IMR-90 (cell line): ENCODE results near the gene HKDC1. TPM values are rescaled to one million over a fixed set of nuclear protein-coding genes. Genes with fewer than 3 reads are reported as not detected.

Source experiments
- ATAC-seq: fragments of 200-7000 bp; cut with Tn5 transposase; 2 replicates; pipeline ENCODE4 v1.9.1; 2020; ENCODE audit warnings: low read depth, mild to moderate bottlenecking, moderate library complexity
- BruUV-seq: library from RNA; stranded (reverse); fragments of 400-500 nt; replicated peaks from 2 replicates; lab custom pipeline; 2021; lab: Mats Ljungman, UMichigan
- CTCF ChIA-PET: fragments of 300-600 bp; formaldehyde crosslinking; extraction: SDS; loops from one replicate; lab custom pipeline; 2021; ENCODE audit warnings: antibody characterized with exemption; lab: Yijun Ruan, JAX
- POLR2A ChIA-PET: fragments of 300-600 bp; sonication (Branson Sonifier 250); formaldehyde crosslinking; loops from one replicate; lab custom pipeline; 2022; ENCODE audit warnings: antibody characterized with exemption; ENCODE audit not compliant: unreplicated experiment; lab: Charles Lee
- DNase-seq: peaks from one replicate; pipeline ENCODE4 v3.0.0; 2013
- H2AFZ ChIP-seq: replicated peaks from 2 replicates; pipeline ENCODE3; 2013; ENCODE audit warnings: low read length, mild to moderate bottlenecking; ENCODE audit not compliant: poor library complexity
- H2AK5ac ChIP-seq: 2 replicates; pipeline ENCODE4 v1.6.1; 2013; ENCODE audit warnings: low read depth, low read length, inconsistent platforms
- H2AK9ac ChIP-seq: replicated peaks from 2 replicates; pipeline ENCODE3; 2013; ENCODE audit warnings: mild to moderate bottlenecking, low read depth, low read length, moderate library complexity; ENCODE audit not compliant: poor library complexity
- H2BK120ac ChIP-seq: 2 replicates; pipeline ENCODE4 v1.6.1; 2013; ENCODE audit warnings: low read depth, low read length, inconsistent platforms
- H2BK15ac ChIP-seq: 3 replicates; pipeline ENCODE4 v1.6.1; 2013; ENCODE audit warnings: low read depth, low read length, inconsistent platforms
- H2BK20ac ChIP-seq: 2 replicates; pipeline ENCODE4 v1.6.1; 2013; ENCODE audit warnings: low read depth, mild to moderate bottlenecking, inconsistent platforms, low read length, moderate library complexity
- H2BK5ac ChIP-seq: 2 replicates; pipeline ENCODE4 v1.6.1; 2013; ENCODE audit warnings: mild to moderate bottlenecking, low read depth, low read length, inconsistent platforms; ENCODE audit not compliant: poor library complexity, severe bottlenecking
- H3K14ac ChIP-seq: replicated peaks from 2 replicates; pipeline ENCODE4 v1.6.1; 2013; ENCODE audit warnings: low read depth, low read length, inconsistent platforms
- H3K18ac ChIP-seq: 2 replicates; pipeline ENCODE4 v1.6.1; 2013; ENCODE audit warnings: low read depth, low read length, control low read depth
- H3K23ac ChIP-seq: 2 replicates; pipeline ENCODE4 v1.6.1; 2013; ENCODE audit warnings: low read depth, low read length, inconsistent platforms
- H3K27ac ChIP-seq: 2 replicates; pipeline ENCODE4 v1.5.1; 2013; ENCODE audit warnings: mild to moderate bottlenecking, control low read depth, low read length; ENCODE audit not compliant: insufficient read depth
- H3K27me3 ChIP-seq: 2 replicates; pipeline ENCODE4 v1.6.1; 2013; ENCODE audit warnings: low read length; ENCODE audit not compliant: control insufficient read depth, insufficient read depth
- H3K36me3 ChIP-seq: 2 replicates; pipeline ENCODE4 v1.6.1; 2013; ENCODE audit warnings: low read length, mixed read lengths; ENCODE audit not compliant: control insufficient read depth, insufficient read depth
- H3K4ac ChIP-seq: 2 replicates; pipeline ENCODE4 v1.6.1; 2013; ENCODE audit warnings: low read depth, low read length, inconsistent platforms
- H3K4me1 ChIP-seq: 2 replicates; pipeline ENCODE4 v1.6.1; 2013; ENCODE audit warnings: low read length, mixed read lengths; ENCODE audit not compliant: control insufficient read depth, insufficient read depth
- H3K4me2 ChIP-seq: 2 replicates; pipeline ENCODE4 v1.6.1; 2013; ENCODE audit warnings: low read depth, mild to moderate bottlenecking, control low read depth, low read length, moderate library complexity
- H3K4me3 ChIP-seq: 2 replicates; pipeline ENCODE4 v1.5.1; 2013; ENCODE audit warnings: low read depth, mild to moderate bottlenecking, control low read depth, low read length, moderate library complexity; ENCODE audit not compliant: insufficient read depth
- H3K56ac ChIP-seq: 2 replicates; pipeline ENCODE4 v1.6.1; 2013; ENCODE audit warnings: low read length, inconsistent platforms; ENCODE audit not compliant: insufficient read depth; ENCODE audit errors: extremely low read depth
- H3K79me1 ChIP-seq, 2 experiments: 2 replicates each; pipeline ENCODE4 v1.6.1; 2013; ENCODE audit warnings: low read length in 2 of 2, inconsistent platforms in 1 of 2, low read depth in 1 of 2
- H3K9ac ChIP-seq: 2 replicates; pipeline ENCODE4 v1.6.1; 2013; ENCODE audit warnings: low read depth, low read length, control low read depth
- H3K9me1 ChIP-seq: 2 replicates; pipeline ENCODE4 v1.6.1; 2013; ENCODE audit warnings: low read length, inconsistent platforms; ENCODE audit not compliant: insufficient read depth
- H3K9me3 ChIP-seq: 2 replicates; pipeline ENCODE4 v1.6.1; 2013; ENCODE audit warnings: low read length; ENCODE audit not compliant: control insufficient read depth, insufficient read depth
- H4K20me1 ChIP-seq: 2 replicates; pipeline ENCODE4 v1.6.1; 2013; ENCODE audit warnings: low read length, inconsistent platforms; ENCODE audit not compliant: insufficient read depth
- H4K5ac ChIP-seq: 2 replicates; pipeline ENCODE4 v1.6.1; 2013; ENCODE audit warnings: mild to moderate bottlenecking, low read depth, low read length, control low read depth
- H4K8ac ChIP-seq, 2 experiments: 2 replicates each; pipeline ENCODE4 v1.6.1; 2013; ENCODE audit warnings: low read depth in 2 of 2, low read length in 2 of 2, control low read depth in 1 of 2, inconsistent platforms in 1 of 2
- H4K91ac ChIP-seq: 2 replicates; pipeline ENCODE4 v1.6.1; 2013; ENCODE audit warnings: low read depth, low read length, inconsistent platforms; ENCODE audit not compliant: insufficient read depth
- MAFK ChIP-seq: IDR thresholded peaks from 2 replicates; pipeline ENCODE4 v1.6.1; 2012; ENCODE audit warnings: low read depth, low read length, improper control_type of control experiment
- POLR2A ChIP-seq: IDR thresholded peaks from 2 replicates; pipeline ENCODE4 v1.6.1; 2012; ENCODE audit warnings: mild to moderate bottlenecking, low read depth, low read length
- RFX5 ChIP-seq: IDR thresholded peaks from 2 replicates; pipeline ENCODE4 v1.8.0; 2012; ENCODE audit warnings: low read depth, mild to moderate bottlenecking, low read length, moderate library complexity
- WGBS, 2 experiments: methylation state at CpG; one replicate each; pipeline versions ENCODE4 v1.1.5 to v1.1.7; 2013; ENCODE audit warnings: missing lambda C conversion rate in 2 of 2; ENCODE audit not compliant: insufficient read length in 1 of 2; ENCODE audit errors: extremely low coverage in 2 of 2; 5-methylcytosine and 5-hydroxymethylcytosine counted together
- dilution Hi-C: fragments of 300-500 bp; cut with HindIII; formaldehyde crosslinking; loops from one replicate; pipeline ENCODE4 v1.14.3; 2018; ENCODE audit warnings: low sequenced_read_pairs; ENCODE audit not compliant: unreplicated experiment
- in situ Hi-C: fragments of 300-500 bp; cut with MboI; formaldehyde crosslinking; loops from 3 replicates; pipeline ENCODE4 v1.14.3; 2019; ENCODE audit warnings: low sequenced_read_pairs, inconsistent platforms, mixed read lengths
- intact Hi-C: fragments of 100-400 bp; cut with micrococcal nuclease; formaldehyde crosslinking; loops from 2 replicates; pipeline ENCODE4 v1.10.0; 2022
- polyA plus RNA-seq, 3 experiments: library from polyadenylated mRNA; depleted of rRNA; stranded (reverse); fragments of >200 nt; gene quantifications; 2 replicates each; pipeline ENCODE4 v1.2.3, GENCODE V29; 2012; ENCODE audit warnings: low replicate concordance in 1 of 3
- total RNA-seq: library from RNA; depleted of rRNA; stranded (reverse); fragments of >200 nt; gene quantifications from 2 replicates; pipeline ENCODE4 v1.2.3, GENCODE V29; 2012
- TF ChIP-seq, protein P1 (sequence below): conservative IDR thresholded peaks from 2 replicates; pipeline ENCODE4 v1.5.1; 2012; ENCODE audit warnings: mild to moderate bottlenecking, low read depth, low read length, improper control_type of control experiment

Gene HKDC1
- total and polyA plus RNA-seq, 2 of the 4 experiments (the other 2 are of a cell fraction), result under 0.01 to 0.03 TPM

- Histone ChIP-seq H2BK15ac (peak overlapping the region; percentile 57; the same call in 1 of the 3 replicates), H3K18ac (no peak overlapping the region), H2AK5ac (no peak overlapping the region), H3K4me2 (no peak overlapping the region), H2BK20ac (no peak overlapping the region), H3K27ac (no peak overlapping the region), H3K4me1 (no peaks in the 10 kb centered on the region), H3K14ac (no peak overlapping the region), H3K9me1 (0 out of 2 replicates have a peak, but pooled peaks cover 8% of the 10 kb centered on the region), H3K36me3 (no peaks in the 10 kb centered on the region), H2BK5ac (no peak overlapping the region), H4K20me1 (no peaks in the 10 kb centered on the region), H4K91ac (no peak overlapping the region), H2AFZ (no peak overlapping the region), H3K27me3 (no peaks in the 10 kb centered on the region), H2AK9ac (no peak overlapping the region), H3K56ac (no peak overlapping the region), H3K23ac (no peak overlapping the region), H4K5ac (no peak overlapping the region), H2BK120ac (0 out of 2 replicates have a peak overlapping the region, but pooled peaks have one; percentile 28), H3K4me3 (no peak overlapping the region), H3K79me1 (no peaks in the 10 kb centered on the region), H3K9ac (no peak overlapping the region), H3K4ac (no peak overlapping the region), H4K8ac (no peak overlapping the region), H3K9me3 (no peaks in the 10 kb centered on the region)
- DNase-seq, result no peak
- ATAC-seq, result no peak
- CTCF ChIA-PET, result no interaction called here
- intact Hi-C loops (no loop called here), in situ Hi-C loops (no loop called here), dilution Hi-C loops (no loop called here)
- WGBS, 2 experiments, result 67% methylated on average over 1 of the region's 10 CpGs; no CpG with 5 or more reads in 1 of the 2 experiments
- TF ChIP-seq RFX5 (no peak), POLR2A (no peak), MAFK (peak; percentile 93)
- TF ChIP-seq, protein P1, sequence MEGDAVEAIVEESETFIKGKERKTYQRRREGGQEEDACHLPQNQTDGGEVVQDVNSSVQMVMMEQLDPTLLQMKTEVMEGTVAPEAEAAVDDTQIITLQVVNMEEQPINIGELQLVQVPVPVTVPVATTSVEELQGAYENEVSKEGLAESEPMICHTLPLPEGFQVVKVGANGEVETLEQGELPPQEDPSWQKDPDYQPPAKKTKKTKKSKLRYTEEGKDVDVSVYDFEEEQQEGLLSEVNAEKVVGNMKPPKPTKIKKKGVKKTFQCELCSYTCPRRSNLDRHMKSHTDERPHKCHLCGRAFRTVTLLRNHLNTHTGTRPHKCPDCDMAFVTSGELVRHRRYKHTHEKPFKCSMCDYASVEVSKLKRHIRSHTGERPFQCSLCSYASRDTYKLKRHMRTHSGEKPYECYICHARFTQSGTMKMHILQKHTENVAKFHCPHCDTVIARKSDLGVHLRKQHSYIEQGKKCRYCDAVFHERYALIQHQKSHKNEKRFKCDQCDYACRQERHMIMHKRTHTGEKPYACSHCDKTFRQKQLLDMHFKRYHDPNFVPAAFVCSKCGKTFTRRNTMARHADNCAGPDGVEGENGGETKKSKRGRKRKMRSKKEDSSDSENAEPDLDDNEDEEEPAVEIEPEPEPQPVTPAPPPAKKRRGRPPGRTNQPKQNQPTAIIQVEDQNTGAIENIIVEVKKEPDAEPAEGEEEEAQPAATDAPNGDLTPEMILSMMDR, result no peak
- BruUV-seq, result no TSS peak
- POLR2A ChIA-PET, result no interaction called here
These were observed 4.5 kb upstream of the HKDC1 start for GRCh38 chr10:69215405-69216171.
